Hepatocyte (in vitro differentiated cells): ENCODE measurements around the gene MLLT1.

Experiments used
- EZH2 ChIP-seq: fragments of 200-600 bp; sonication (generic); IDR thresholded peaks from 2 replicates; pipeline ENCODE4 v1.6.1; 2016; ENCODE audit warnings: antibody characterized with exemption, mild to moderate bottlenecking, borderline replicate concordance
- EZH2phosphoT487 ChIP-seq: fragments of 200-600 bp; sonication (generic); IDR thresholded peaks from one replicate; pipeline ENCODE4 v1.6.1; 2018; ENCODE audit warnings: antibody characterized with exemption, mild to moderate bottlenecking, low read depth, moderate library complexity; ENCODE audit not compliant: unreplicated experiment, severe bottlenecking
- TF ChIP-seq, protein P1 (sequence below): fragments of 200-600 bp; sonication (generic); IDR thresholded peaks from 2 replicates; pipeline ENCODE4 v1.5.1; 2016; ENCODE audit warnings: antibody characterized with exemption, mild to moderate bottlenecking; ENCODE audit not compliant: poor library complexity

DNA sequence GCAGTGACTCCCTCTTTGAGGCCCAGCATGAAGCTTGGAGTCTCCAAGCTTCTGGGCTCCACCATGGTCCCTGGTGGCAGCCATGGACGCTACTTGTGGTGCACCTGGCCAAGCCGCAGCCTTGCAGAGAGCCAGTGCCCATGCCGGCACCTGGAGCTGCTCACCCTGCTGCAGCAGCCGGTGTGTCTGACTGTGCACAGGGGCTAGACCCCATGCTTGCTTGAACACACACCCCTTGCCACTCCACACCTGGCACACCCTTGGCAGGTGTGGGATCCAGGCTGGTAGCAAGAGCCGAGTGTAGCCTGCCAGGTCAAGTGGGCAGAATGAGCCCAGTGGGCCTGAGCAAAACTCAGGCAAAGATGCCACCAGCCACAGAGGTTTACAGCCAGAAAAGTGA lies 18.6 kb upstream of the MLLT1 start:
- TF ChIP-seq, protein P1, sequence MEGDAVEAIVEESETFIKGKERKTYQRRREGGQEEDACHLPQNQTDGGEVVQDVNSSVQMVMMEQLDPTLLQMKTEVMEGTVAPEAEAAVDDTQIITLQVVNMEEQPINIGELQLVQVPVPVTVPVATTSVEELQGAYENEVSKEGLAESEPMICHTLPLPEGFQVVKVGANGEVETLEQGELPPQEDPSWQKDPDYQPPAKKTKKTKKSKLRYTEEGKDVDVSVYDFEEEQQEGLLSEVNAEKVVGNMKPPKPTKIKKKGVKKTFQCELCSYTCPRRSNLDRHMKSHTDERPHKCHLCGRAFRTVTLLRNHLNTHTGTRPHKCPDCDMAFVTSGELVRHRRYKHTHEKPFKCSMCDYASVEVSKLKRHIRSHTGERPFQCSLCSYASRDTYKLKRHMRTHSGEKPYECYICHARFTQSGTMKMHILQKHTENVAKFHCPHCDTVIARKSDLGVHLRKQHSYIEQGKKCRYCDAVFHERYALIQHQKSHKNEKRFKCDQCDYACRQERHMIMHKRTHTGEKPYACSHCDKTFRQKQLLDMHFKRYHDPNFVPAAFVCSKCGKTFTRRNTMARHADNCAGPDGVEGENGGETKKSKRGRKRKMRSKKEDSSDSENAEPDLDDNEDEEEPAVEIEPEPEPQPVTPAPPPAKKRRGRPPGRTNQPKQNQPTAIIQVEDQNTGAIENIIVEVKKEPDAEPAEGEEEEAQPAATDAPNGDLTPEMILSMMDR, result no peak
- TF ChIP-seq EZH2 (no peak), EZH2phosphoT487 (no peak)
